Measurements from ENCODE around the gene PRKCA.

The PRKCA gene

GRCh38 chr17:66412857-66413558 lies 110.6 kb downstream of the PRKCA start:
- no peak for TF ChIP-seq EP300 (IDR thresholded peaks at IDR 0.05; ENCODE audit: borderline replicate concordance)
- TF ChIP-seq TCF12 (IDR thresholded peaks at IDR 0.05; ENCODE audit: low read depth), result no peak
- no peak for TF ChIP-seq REST (IDR thresholded peaks at IDR 0.05; ENCODE audit: low read depth)
- TF ChIP-seq CEBPB (IDR thresholded peaks at IDR 0.05), result no peak
- no peak for TF ChIP-seq USF1 (IDR thresholded peaks at IDR 0.05)

GRCh38 chr17:66413559-66414520 lies 111.4 kb downstream of the PRKCA start:
- TF ChIP-seq TAF1 (IDR thresholded peaks at IDR 0.05; ENCODE audit: low read depth) (no peak), USF1 (IDR thresholded peaks at IDR 0.05) (no peak), TCF12 (IDR thresholded peaks at IDR 0.05; ENCODE audit: low read depth) (no peak), FOXM1 (IDR thresholded peaks at IDR 0.05; ENCODE audit: borderline replicate concordance, low read depth) (no peak), EGR1 (IDR thresholded peaks at IDR 0.05) (no peak), YY1 (IDR thresholded peaks at IDR 0.05; ENCODE audit: low read depth) (no peak), ZBTB7A (IDR thresholded peaks at IDR 0.05; ENCODE audit: low read depth) (no peak), CREB1 (IDR thresholded peaks at IDR 0.05; ENCODE audit: low read depth) (no peak), NFIC (IDR thresholded peaks at IDR 0.05) (no peak)

- TF ChIP-seq FOXM1 (IDR thresholded peaks at IDR 0.05; ENCODE audit: borderline replicate concordance, low read depth) (no peak), MAX (IDR thresholded peaks at IDR 0.05) (no peak), YY1 (IDR thresholded peaks at IDR 0.05; ENCODE audit: low read depth) (no peak), RAD21 (IDR thresholded peaks at IDR 0.05; ENCODE audit: low read depth) (no peak), TCF12 (IDR thresholded peaks at IDR 0.05; ENCODE audit: low read depth) (no peak), CREB1 (IDR thresholded peaks at IDR 0.05; ENCODE audit: low read depth) (no peak), REST (IDR thresholded peaks at IDR 0.05; ENCODE audit: low read depth) (no peak)
These were observed 112.3 kb downstream of the PRKCA start for GRCh38 chr17:66414561-66415175.

- TF ChIP-seq YY1 (IDR thresholded peaks at IDR 0.05; ENCODE audit: low read depth) (no peak), EGR1 (IDR thresholded peaks at IDR 0.05) (no peak), NFIC (IDR thresholded peaks at IDR 0.05) (no peak), USF1 (IDR thresholded peaks at IDR 0.05) (no peak), ZBTB7A (IDR thresholded peaks at IDR 0.05; ENCODE audit: low read depth) (no peak), TCF12 (IDR thresholded peaks at IDR 0.05; ENCODE audit: low read depth) (no peak), FOXM1 (IDR thresholded peaks at IDR 0.05; ENCODE audit: borderline replicate concordance, low read depth) (no peak), CREB1 (IDR thresholded peaks at IDR 0.05; ENCODE audit: low read depth) (no peak), TEAD4 (IDR thresholded peaks at IDR 0.05) (no peak), EP300 (IDR thresholded peaks at IDR 0.05; ENCODE audit: borderline replicate concordance) (no peak), TAF1 (IDR thresholded peaks at IDR 0.05; ENCODE audit: low read depth) (no peak), RAD21 (IDR thresholded peaks at IDR 0.05; ENCODE audit: low read depth) (no peak), CEBPB (IDR thresholded peaks at IDR 0.05) (no peak), REST (IDR thresholded peaks at IDR 0.05; ENCODE audit: low read depth) (no peak), MAX (IDR thresholded peaks at IDR 0.05) (no peak)
These were observed 113.2 kb downstream of the PRKCA start for GRCh38 chr17:66415366-66416206.
